Stimulated activated CD8-positive, alpha-beta memory T cell treated with anti-CD3 and anti-CD28 coated beads, Interleukin-12 subunit alpha, Interleukin-12 subunit beta, amount 100 ng/mL, for 24 hours (primary cell): ENCODE measurements around the gene CAMK2B.

Experiments
- DNase-seq: peaks from one replicate; pipeline ENCODE4 v3.0.0-alpha.2; 2020; ENCODE audit errors: extremely low read depth

Gene CAMK2B

DNA sequence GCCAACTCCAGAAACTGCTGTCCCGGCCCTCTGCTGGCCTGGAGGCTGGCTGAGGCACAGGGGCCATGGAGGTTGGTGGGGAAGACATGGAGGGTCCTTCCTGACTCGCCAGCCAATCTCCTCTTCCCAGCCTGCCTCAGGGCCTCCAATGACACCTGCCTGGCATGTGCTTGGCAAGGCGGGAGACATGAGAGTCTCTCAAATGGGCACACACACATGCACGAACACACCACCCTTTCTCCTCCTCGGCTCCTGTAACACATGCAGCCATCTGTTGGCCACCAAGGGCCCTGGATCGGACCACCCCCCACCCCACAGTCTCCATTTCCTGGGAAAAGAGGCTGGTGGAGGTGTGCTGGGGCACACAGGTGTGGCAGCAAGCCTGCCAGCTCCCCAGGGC is 68.2 kb downstream of the CAMK2B start:
- DNase-seq = no peak

DNA sequence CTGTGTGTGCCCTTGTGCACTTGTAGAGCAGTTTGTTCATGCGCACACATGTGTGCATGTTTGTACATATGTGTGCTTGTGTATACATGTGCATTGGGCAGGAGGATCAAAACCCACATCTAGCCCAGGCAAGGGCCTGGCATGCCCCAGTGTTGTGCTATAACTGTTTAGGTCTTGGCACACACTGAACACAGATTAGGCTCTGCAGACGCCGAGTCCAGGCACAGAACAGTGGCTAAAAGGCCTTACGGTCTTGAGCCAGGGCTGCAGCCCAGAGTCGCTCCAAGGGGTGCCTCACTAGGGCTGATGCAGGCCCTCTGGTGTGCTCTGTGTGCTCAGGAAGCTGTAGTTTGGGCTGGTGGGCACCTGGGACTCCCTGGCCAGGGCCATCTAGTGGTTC is 68.9 kb downstream of the CAMK2B start:
- DNase-seq = no peak

DNA sequence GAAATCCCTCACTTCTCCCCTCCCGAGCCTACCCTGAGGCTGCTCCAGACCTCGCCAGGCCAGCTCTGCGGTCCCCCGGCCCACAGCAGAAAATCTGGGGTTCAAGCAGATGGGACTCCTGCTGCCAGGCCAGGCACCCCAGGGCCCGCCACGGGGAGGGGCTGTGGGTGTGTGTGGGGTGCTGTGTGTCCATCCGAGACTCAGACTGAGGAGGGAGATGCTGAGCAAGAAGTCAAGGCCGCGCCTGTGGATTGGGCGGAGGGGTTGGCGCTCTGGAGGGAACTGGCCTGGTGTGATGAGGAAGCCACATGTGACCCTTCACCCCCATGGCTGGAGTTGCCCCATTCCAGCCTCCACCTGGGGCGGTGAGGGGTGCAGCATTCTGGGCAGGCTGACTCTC is 73.5 kb downstream of the CAMK2B start:
- no peak for DNase-seq

DNA sequence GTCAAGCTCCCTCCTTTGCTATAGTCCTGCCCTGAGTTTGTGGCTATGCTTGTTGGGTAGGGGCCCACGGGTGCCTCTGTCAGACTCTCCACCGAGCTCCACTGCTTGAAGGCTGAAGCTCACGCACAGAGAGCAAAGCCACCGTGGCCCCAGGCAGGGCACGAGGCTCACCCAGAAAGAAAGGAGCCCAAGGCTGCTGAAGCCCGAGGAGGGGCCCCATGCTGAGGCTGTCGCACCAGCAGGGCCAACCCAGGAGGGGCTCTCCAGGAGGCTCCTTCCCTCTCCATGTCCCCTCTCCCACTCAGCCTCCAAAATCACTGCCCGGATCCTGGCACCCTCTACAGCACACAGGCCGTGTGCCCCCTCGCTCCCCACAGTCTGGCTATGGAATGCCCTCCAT is 74.1 kb downstream of the CAMK2B start:
- no peak for DNase-seq

GRCh38 chr7:44249639-44250234 is 75.7 kb downstream of the CAMK2B start:
- no peak for DNase-seq

DNA sequence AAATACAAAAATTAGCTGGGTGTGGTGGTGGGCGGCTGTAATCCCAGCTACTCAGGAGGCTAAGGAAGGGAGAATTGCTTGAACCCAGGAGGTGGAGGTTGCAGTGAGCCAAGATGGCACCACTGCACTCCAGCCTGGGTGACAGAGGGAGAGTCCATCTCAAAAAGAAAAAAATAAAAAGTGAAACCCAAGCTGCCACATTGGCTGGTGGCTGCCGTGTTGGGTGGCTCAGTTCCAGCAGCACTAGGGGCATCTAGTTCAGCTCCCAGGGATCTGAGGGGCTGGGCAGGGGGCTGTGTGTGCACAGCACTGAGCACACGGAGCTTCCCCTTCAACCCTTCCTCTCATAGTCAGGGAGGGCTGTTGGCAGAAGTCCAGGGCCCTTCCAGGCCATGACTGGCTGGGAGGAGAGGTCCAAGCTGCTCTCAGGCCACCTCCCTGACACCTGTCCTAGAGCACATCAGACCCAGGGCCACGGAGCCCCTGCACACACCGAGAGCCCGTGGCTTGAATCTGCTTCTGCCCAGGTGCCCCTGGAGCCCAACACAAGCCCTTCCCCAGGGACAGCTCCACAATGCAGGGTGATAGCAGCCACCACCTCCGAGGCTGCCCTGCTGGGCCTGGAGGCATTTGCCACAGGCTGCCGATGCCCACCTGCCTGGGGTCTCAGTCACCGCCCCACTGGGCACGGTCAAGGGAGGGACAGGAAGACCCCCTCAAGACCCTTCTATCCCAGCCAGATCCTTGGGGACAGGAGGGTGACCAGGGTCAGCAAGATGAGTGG is 77.3 kb downstream of the CAMK2B start:
- DNase-seq = no peak

DNA sequence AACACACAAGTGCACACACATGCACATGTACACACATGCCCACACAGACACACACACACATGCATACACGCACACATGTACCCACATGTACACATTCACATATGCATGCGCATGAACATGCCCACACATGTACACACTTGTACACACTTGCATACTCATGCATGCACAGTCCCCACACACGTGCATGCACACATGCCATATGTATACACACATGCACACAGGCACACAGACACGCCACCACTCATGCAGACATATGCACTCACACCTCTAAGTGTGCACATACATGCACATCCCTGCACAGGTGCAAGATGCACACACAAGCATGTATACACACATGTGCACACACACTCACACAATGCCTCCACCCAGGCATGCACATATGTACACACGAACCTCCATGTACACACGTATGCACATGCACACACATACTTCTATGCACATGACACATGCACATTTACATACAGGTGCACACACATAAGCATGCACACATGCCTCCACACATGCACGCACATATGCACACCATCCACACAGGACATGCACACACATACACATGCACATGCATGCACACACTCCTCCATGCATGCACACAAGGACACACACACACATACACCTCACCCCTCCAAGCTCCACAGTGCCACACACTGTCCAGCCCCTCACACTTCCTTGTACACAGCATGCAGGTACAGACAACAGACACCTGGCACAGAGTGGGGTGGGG is 78.8 kb downstream of the CAMK2B start:
- no peak for DNase-seq

DNA sequence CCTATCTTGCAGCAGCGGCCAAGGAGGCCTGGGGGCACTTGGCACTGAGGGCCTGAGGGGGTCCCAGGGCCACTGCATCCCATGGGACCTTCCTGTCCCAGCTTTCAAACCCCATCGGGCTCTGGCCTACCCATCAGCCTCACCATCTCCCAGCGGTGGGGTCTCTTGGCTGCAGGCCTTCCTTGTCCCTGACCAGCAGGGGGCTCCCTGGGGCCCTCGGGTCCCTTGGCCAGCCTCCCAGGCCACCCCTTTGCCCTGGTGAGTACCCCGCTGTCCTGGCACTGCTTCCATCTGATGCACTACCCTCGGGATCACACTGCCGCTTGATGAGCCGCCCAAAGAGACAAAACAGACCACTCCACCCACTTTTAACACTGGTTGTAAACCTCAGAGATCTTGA is 81.1 kb downstream of the CAMK2B start:
- DNase-seq = no peak

DNA sequence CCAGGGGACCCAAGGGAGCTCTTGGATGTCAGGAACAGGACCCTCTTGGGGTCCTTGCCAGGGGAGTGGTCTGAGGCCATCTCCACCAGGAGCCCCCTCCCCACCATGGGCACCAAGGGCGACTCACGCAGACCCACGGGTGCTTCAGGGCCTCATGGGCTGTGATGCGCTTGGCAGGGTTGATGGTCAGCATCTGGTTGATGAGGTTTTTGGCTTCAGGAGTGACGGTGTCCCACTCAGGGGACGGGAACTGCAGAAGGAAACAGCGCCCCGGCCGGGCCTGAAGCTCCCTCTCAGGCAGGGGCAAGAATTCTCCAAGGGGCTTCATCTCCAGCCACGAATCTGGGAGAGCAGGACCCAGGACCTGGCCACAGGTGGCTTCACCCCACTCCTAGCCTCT is 83.3 kb downstream of the CAMK2B start:
- no peak for DNase-seq

GRCh38 chr7:44240983-44241510 is 84.3 kb downstream of the CAMK2B start:
- DNase-seq = no peak

DNA sequence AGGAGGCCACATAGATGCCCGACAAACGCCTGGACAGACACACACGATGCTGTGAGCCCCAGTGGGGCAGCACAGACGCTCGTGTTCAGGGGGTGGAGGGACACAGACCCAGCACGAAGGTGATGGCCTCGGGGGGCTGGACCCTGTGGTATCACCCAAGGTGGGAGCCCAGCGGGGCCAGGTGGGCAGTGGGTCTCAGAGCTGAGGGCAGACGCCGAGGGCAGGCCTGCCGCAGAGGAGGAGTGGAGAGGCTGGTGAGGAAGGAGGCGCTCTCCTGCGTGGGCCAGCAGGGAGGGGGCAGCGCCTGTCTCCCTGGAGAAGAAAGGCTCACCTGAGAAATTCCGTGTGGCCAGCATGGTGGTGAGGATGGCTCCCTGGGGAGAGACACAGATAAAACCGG is 85.0 kb downstream of the CAMK2B start:
- DNase-seq = no peak

GRCh38 chr7:44239361-44239760 is 86.0 kb downstream of the CAMK2B start:
- DNase-seq = no peak

DNA sequence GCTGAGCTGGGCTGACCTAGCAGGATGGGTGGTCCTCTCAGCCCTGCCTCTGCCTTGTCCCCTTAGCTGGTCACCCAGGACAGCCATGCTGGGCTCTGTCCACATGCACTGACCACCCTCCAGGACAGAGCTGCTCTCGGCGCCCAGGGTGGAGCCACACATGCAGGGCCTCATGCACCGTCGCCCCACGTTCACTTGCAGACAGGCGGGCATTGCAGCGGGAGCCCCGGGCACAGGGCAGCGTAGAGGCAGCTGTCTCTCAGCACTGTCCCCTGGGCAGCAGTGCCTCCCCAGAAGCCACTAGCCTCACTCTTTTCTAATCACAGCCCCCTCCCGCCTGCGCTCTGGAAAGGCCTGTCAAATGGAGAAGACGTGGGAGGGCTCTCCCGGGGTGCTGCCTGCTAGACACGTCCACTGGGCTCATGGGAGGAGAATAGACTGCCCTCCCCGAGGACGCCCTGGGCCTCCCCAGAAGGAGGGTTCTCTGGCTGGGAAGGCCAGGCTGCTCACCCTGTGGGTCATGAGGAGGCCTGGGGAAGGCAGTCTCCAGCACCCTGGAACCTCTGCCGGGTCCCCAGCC is 87.2 kb downstream of the CAMK2B start:
- DNase-seq = no peak

- DNase-seq = no peak
Observed at GRCh38 chr7:44237696-44238095, 87.7 kb downstream of the CAMK2B start.

DNA sequence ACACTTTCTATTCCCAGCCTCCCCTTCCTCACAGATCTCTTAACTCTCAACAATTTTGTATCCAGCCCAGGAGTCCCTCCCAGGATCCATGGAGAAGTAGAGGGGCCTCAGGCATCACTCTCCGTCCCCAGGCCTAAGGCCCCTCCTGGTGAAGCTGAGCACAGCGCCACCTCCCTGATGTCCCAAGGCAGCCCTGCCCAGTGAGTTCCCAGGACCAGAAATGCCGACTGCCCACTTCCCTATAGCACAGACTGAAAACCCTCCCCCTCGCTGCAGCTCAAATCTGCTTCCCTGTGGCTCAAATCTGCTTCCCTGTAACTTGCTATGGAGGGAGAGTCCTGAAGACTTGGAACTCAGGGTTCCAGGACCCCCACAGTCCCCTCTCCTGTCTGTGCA is 89.1 kb downstream of the CAMK2B start:
- no peak for DNase-seq

GRCh38 chr7:44235582-44236332 is 89.6 kb downstream of the CAMK2B start:
- DNase-seq = no peak

DNA sequence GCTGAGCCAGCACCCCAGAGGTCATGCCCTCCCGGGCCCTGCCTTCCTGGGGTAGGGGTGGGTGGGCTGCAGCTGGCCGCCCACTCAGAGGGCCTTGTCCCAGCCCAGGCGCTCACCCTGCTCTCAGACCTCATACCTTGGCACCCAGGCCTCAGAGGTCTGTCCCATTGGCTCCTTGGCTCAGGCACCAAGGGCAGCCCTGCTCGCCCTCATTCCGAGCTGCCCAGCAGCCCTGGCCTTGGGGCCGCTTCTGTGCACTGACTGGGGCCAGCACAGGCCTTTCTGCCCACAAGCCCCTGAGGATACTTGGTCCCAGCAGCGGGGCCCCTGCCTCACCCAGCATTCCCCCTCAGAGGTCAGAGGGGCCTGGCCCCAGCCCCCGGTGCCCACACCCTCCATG is 90.3 kb downstream of the CAMK2B start:
- DNase-seq = no peak

- DNase-seq = no peak
Observed at GRCh38 chr7:44232901-44233715, 92.3 kb downstream of the CAMK2B start.

GRCh38 chr7:44232396-44232795 is 93.0 kb downstream of the CAMK2B start:
- no peak for DNase-seq

- DNase-seq = no peak
Observed at GRCh38 chr7:44231088-44231487, 94.3 kb downstream of the CAMK2B start.

DNA sequence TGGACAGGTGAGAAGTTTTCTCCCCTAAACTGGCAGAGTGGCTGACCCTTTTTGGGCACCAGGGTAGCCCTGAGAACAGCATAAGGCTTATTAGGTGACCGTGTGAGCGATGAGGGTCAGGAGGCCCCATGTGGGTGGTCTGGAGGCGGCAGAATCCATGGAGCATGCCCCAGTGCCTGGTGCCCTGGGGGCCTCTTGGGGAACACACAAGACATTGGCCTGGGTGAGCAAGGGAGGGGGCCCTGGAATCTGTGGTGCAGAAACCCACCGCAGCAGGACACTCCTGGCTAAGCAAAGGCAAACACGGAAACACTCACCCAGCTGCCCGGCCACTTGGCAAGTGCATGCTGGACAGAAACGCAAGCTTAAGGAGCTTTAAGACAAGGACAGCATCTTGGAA is 95.1 kb downstream of the CAMK2B start:
- no peak for DNase-seq
